Activated CD8-positive, alpha-beta memory T cell treated with anti-CD3 and anti-CD28 coated beads, Interleukin-2, amount 10 ng/mL, durations not matched to agents 7 days and 5 days (primary cell): Measurements from ENCODE around the gene INTS4. TPM values are rescaled to one million over a fixed set of nuclear protein-coding genes. Genes with fewer than 3 reads are reported as not detected.

ENCODE experiments used
- ATAC-seq: fragments of 150-1000 bp; cut with Tn5 transposase; one replicate; pipeline ENCODE4 v1.10.0; 2021; ENCODE audit warnings: moderate library complexity
- CTCF ChIA-PET: fragments of 350-600 bp; sonication (Branson Sonifier 250); formaldehyde crosslinking; loops from one replicate; lab custom pipeline; 2021; ENCODE audit warnings: antibody characterized with exemption; lab: Charles Lee
- DNase-seq: peaks from one replicate; pipeline ENCODE4 v3.0.0-alpha.2; 2020
- H3K27ac Mint-ChIP-seq: one replicate; pipeline ENCODE4 v1.8.0; 2021; ENCODE audit warnings: mild to moderate bottlenecking, mixed read lengths
- H3K27me3 Mint-ChIP-seq: one replicate; pipeline ENCODE4 v1.8.0; 2021; ENCODE audit warnings: mixed read lengths
- H3K36me3 Mint-ChIP-seq: one replicate; pipeline ENCODE4 v1.8.0; 2021; ENCODE audit warnings: mild to moderate bottlenecking, mixed read lengths
- H3K4me1 Mint-ChIP-seq: one replicate; pipeline ENCODE4 v1.8.0; 2021; ENCODE audit warnings: mixed read lengths
- H3K4me3 Mint-ChIP-seq: one replicate; pipeline ENCODE4 v1.8.0; 2021; ENCODE audit warnings: mild to moderate bottlenecking, moderate library complexity, mixed read lengths
- H3K9me3 Mint-ChIP-seq: one replicate; pipeline ENCODE4 v1.8.0; 2022; ENCODE audit warnings: low read depth, mixed read lengths
- total RNA-seq, 2 experiments: library from RNA; stranded (reverse); gene quantifications; one replicate each; pipeline ENCODE4 v1.2.3, GENCODE V29; 2021

The INTS4 gene
- total RNA-seq, 2 experiments from 2014 or later: 53.9 to 57.9 TPM

- peaks cover 8% of the 10 kb centered on the region for H3K4me1 Mint-ChIP-seq
- peaks cover 2% of the 10 kb centered on the region for H3K9me3 Mint-ChIP-seq
- CTCF ChIA-PET: no interaction called here
- ATAC-seq: no peak
- H3K36me3 Mint-ChIP-seq: peaks cover 4% of the 10 kb centered on the region
- H3K27ac Mint-ChIP-seq: no peak overlapping the region
- no peak overlapping the region for H3K4me3 Mint-ChIP-seq
- DNase-seq: no peak
- no peaks in the 10 kb centered on the region for H3K27me3 Mint-ChIP-seq
Measured at GRCh38 chr11:77828926-77829325, 165.5 kb downstream of the INTS4 start.

Other genes starting within 250 kb of the INTS4 start
- gene RSF1, start 173.9 kb downstream of the INTS4 start, total RNA-seq: 10 to 100 TPM; 49.4 to 54.6 TPM
- gene AAMDC, start 173.5 kb downstream of the INTS4 start, total RNA-seq: 10 to 100 TPM in 1 of 2 experiments, 1 to 10 TPM in 1; 9.9 to 13.2 TPM
- under 1 TPM; 0.18 to 0.23 TPM for gene KCTD14, start 28.6 kb upstream of the INTS4 start, total RNA-seq
- not detected for gene THRSP, start 69.2 kb upstream of the INTS4 start, total RNA-seq
- gene NDUFC2, start 85.2 kb upstream of the INTS4 start, total RNA-seq: 100 to 1,000 TPM; 179 to 201 TPM
- 10 to 100 TPM; 47.3 to 51.6 TPM for gene ALG8, start 145.0 kb upstream of the INTS4 start, total RNA-seq
- gene KCTD21, start 194.0 kb upstream of the INTS4 start, total RNA-seq: 1 to 10 TPM; 6.4 to 7.3 TPM
- gene USP35, start 194.3 kb upstream of the INTS4 start, total RNA-seq: 10 to 100 TPM in 1 of 2 experiments, 1 to 10 TPM in 1; 8.5 to 10.6 TPM